Cerebellar nuclear complex (tissue), 1 donor: Measurements from ENCODE around the gene HABP2.

Experiments used
- DNase-seq, 2 experiments: peaks; one replicate each; lab custom pipeline; 2025; lab: John Stamatoyannopoulos, UW

The HABP2 gene

GRCh38 chr10:113604572-113604971, 51.7 kb downstream of the HABP2 start:
- no peak for DNase-seq

GRCh38 chr10:113605268-113605978, 52.6 kb downstream of the HABP2 start:
- no peak for DNase-seq

- DNase-seq, result no peak
Measured at GRCh38 chr10:113609704-113610108, 56.9 kb downstream of the HABP2 start.

- no peak for DNase-seq
Measured at GRCh38 chr10:113610631-113611601, 58.1 kb downstream of the HABP2 start.

- no peak for DNase-seq
Measured at GRCh38 chr10:113612154-113612553, 59.3 kb downstream of the HABP2 start.

GRCh38 chr10:113613427-113613826, 60.6 kb downstream of the HABP2 start:
- no peak for DNase-seq

- DNase-seq, result no peak
Measured at GRCh38 chr10:113613977-113614690, 61.3 kb downstream of the HABP2 start.

- DNase-seq, result no peak
Measured at GRCh38 chr10:113616244-113617074, 63.6 kb downstream of the HABP2 start.

GRCh38 chr10:113617086-113617485, 64.2 kb downstream of the HABP2 start:
- DNase-seq, result no peak

GRCh38 chr10:113618338-113618737, 65.5 kb downstream of the HABP2 start:
- no peak for DNase-seq

- DNase-seq, result no peak
Measured at GRCh38 chr10:113619401-113619800, 66.5 kb downstream of the HABP2 start.

- no peak for DNase-seq
Measured at GRCh38 chr10:113620511-113620910, 67.7 kb downstream of the HABP2 start.

- DNase-seq, result no peak
Measured at GRCh38 chr10:113620936-113621335, 68.1 kb downstream of the HABP2 start.

GRCh38 chr10:113621799-113622198, 68.9 kb downstream of the HABP2 start:
- DNase-seq, result no peak

- no peak for DNase-seq
Measured at GRCh38 chr10:113622831-113623230, 70.0 kb downstream of the HABP2 start.

- DNase-seq, result no peak
Measured at GRCh38 chr10:113625461-113626186, 72.8 kb downstream of the HABP2 start.

- DNase-seq, result no peak
Measured at GRCh38 chr10:113626809-113627355, 74.0 kb downstream of the HABP2 start.

- DNase-seq, result no peak
Measured at GRCh38 chr10:113627836-113628235, 75.0 kb downstream of the HABP2 start.

GRCh38 chr10:113628607-113629153, 75.8 kb downstream of the HABP2 start:
- DNase-seq, result no peak

- DNase-seq, result no peak
Measured at GRCh38 chr10:113630929-113631533, 78.2 kb downstream of the HABP2 start.
